Measurements from ENCODE around the gene PTP4A1. TPM values are rescaled to one million over a fixed set of nuclear protein-coding genes. Genes with fewer than 3 reads are reported as not detected.

Gene PTP4A1
- total RNA-seq, 1 donor from 2014 or later, result 48.4 TPM

DNA sequence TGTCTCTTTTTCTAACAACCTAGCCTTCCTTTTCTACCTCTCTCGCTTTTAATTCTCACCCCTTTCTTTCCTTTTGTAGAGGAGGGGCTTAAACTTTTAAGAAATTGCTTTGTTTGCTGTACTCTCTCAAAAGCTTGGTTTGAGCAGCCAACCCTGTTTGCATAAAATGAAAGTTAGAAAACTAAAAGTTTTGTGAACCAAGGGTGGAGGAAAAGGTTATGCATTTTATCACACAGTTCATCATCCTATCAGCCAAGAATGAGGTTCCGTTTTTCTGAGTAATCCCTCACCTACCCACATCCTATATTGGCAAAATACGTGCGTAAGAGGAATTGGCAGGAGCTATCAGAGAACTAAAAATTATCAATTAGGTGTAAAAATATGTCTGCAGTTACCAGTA, 42.8 kb upstream of the PTP4A1 start:
- Histone ChIP-seq H3K36me3 (ENCODE audit: control insufficient read depth, insufficient read depth, low read length) (no peaks in the 10 kb centered on the region), H3K27me3 (ENCODE audit: control insufficient read depth, insufficient read depth, low read length) (no peaks in the 10 kb centered on the region), H3K4me3 (ENCODE audit: low read depth, low read length) (no peak overlapping the region)
- DNase-seq (ENCODE audit: low read depth), result no peak
- TF ChIP-seq, protein P1, sequence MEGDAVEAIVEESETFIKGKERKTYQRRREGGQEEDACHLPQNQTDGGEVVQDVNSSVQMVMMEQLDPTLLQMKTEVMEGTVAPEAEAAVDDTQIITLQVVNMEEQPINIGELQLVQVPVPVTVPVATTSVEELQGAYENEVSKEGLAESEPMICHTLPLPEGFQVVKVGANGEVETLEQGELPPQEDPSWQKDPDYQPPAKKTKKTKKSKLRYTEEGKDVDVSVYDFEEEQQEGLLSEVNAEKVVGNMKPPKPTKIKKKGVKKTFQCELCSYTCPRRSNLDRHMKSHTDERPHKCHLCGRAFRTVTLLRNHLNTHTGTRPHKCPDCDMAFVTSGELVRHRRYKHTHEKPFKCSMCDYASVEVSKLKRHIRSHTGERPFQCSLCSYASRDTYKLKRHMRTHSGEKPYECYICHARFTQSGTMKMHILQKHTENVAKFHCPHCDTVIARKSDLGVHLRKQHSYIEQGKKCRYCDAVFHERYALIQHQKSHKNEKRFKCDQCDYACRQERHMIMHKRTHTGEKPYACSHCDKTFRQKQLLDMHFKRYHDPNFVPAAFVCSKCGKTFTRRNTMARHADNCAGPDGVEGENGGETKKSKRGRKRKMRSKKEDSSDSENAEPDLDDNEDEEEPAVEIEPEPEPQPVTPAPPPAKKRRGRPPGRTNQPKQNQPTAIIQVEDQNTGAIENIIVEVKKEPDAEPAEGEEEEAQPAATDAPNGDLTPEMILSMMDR (IDR thresholded peaks at IDR 0.05; ENCODE audit: insufficient read depth, low read length, poor library complexity, severe bottlenecking), result no peak

DNA sequence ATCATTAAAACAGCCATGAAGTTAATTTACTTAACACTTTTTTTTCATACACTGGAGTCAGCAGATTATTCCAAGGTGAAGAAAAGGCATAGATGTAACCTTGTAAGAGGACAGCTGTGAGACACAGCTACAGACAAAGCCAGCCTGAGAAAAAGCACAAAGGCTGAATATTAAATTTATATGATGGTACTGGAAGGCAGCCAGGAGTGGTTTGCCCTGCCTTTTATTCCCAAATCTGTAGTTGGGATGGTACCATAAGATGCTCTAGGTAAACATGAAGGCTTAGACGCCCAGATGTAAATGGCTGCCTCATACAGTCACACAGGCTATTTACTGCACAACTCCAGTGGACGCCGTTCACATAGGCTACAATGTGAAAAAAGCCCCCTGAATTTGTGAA, 42.1 kb upstream of the PTP4A1 start:
- no peak overlapping the region for H3K4me3 ChIP-seq (ENCODE audit: low read depth, low read length)

DNA sequence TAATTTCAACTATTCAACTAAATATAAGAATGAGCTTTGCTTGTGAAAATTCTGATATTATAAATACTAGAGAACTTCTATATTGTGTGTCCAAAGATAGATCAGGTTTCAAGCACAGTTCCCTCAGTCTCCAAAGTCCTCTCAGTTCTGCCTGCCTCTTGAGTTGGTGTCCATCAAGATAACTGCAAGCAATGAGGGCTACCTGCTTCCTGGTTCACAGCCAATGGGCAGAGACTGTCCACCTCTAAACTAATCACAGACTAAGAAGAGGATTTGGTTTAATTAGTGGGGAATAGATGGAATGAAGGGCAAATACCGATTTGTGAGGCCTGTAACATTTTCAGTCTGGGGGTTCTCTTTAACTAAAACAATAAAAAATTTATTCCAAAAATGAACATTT, 41.3 kb upstream of the PTP4A1 start:
- H3K36me3 ChIP-seq (ENCODE audit: control insufficient read depth, insufficient read depth, low read length), result no peaks in the 10 kb centered on the region
- H3K27me3 ChIP-seq (ENCODE audit: control insufficient read depth, insufficient read depth, low read length), result no peaks in the 10 kb centered on the region
- TF ChIP-seq, protein P1 (IDR thresholded peaks at IDR 0.05; ENCODE audit: insufficient read depth, low read length, poor library complexity, severe bottlenecking), result no peak
- H3K4me3 ChIP-seq (ENCODE audit: low read depth, low read length), result no peak overlapping the region
- DNase-seq (ENCODE audit: low read depth), result no peak

More for the DNA sequence above, 42.1 kb upstream of the PTP4A1 start:
- Histone ChIP-seq H3K27me3 (ENCODE audit: control insufficient read depth, insufficient read depth, low read length) (no peaks in the 10 kb centered on the region), H3K36me3 (ENCODE audit: control insufficient read depth, insufficient read depth, low read length) (no peaks in the 10 kb centered on the region)
- TF ChIP-seq, protein P1 (IDR thresholded peaks at IDR 0.05; ENCODE audit: insufficient read depth, low read length, poor library complexity, severe bottlenecking), result no peak
- no peak for DNase-seq (ENCODE audit: low read depth)

DNA sequence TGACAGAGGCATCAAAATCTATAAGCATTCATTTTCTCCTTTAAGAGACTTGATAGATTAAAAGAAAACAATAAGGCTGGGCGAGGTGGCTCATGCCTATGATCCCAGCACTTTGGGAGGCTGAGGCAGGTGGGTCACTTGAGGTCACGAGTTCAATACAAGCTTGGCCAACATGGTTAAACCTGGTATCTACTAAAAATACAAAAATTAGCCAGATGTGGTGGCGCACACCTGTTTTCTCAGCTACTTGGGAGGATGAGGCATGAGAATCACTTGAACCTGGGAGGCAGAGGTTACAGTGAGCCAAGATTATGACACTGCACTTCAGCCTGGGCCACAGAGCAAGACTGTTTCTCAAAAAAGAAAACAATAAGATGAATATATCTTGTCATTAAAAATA, 39.3 kb upstream of the PTP4A1 start:
- Histone ChIP-seq H3K4me3 (ENCODE audit: low read depth, low read length) (no peak overlapping the region), H3K36me3 (ENCODE audit: control insufficient read depth, insufficient read depth, low read length) (no peaks in the 10 kb centered on the region), H3K27me3 (ENCODE audit: control insufficient read depth, insufficient read depth, low read length) (no peaks in the 10 kb centered on the region)
- no peak for DNase-seq (ENCODE audit: low read depth)
- TF ChIP-seq, protein P1 (IDR thresholded peaks at IDR 0.05; ENCODE audit: insufficient read depth, low read length, poor library complexity, severe bottlenecking), result no peak

DNA sequence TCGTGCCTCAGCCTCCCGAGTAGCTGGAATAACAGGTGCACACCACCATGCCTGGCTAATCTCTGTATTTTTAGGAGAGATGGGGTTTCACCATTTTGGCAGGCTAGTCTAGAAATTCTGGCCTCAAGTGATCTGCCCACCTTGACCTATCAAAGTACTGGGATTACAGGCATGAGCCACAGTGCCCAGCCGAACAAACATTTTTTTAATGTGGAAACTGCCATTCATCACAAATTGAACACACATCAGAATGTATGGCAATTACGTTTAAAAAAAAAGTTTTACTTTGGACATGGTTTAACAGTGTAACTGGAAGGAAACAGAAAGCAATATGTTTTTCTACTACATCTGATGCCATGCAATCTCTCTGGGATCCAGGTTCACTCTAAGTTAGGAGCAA, 38.3 kb upstream of the PTP4A1 start:
- TF ChIP-seq, protein P1 (IDR thresholded peaks at IDR 0.05; ENCODE audit: insufficient read depth, low read length, poor library complexity, severe bottlenecking), result no peak
- no peak for DNase-seq (ENCODE audit: low read depth)
- H3K4me3 ChIP-seq (ENCODE audit: low read depth, low read length), result no peak overlapping the region
- no peaks in the 10 kb centered on the region for H3K36me3 ChIP-seq (ENCODE audit: control insufficient read depth, insufficient read depth, low read length)
- no peaks in the 10 kb centered on the region for H3K27me3 ChIP-seq (ENCODE audit: control insufficient read depth, insufficient read depth, low read length)

DNA sequence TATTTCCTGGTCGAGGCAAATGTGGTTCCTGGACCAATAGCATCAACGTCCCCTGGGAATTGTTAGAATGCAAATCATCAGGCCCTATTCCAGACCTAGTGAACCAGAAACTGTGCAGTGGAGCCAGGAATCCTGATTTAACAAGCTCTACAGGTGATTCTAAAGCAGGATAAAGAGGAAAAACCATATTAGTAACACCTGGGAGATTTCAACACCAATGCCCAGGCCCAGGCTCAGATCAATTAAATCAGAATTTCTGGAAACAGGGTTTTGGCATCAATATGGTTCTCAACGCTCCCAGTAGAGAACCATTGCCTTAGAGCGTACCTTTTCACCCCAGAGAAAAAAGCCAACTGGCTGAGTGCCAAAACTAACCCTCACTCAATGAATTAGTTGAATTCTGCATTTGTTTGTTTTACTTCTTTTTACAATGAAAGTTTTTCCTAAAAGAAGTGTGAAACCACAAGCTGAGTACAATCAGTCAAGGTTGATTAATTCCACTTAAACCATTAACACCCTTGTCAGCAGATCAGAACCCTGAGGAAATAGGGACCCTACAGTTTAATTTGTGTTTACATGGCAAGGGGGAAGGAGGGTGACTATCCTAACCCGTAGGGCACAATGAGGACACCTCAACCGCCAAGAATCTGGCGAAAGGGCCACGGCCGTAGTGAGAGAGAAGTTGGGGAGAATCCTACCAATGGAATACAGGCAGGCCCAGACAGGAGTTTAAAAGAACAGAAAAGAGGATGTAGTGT, 34.9 kb upstream of the PTP4A1 start:
- TF ChIP-seq, protein P1 (IDR thresholded peaks at IDR 0.05; ENCODE audit: insufficient read depth, low read length, poor library complexity, severe bottlenecking), result no peak
- no peaks in the 10 kb centered on the region for H3K27me3 ChIP-seq (ENCODE audit: control insufficient read depth, insufficient read depth, low read length)
- no peak overlapping the region for H3K4me3 ChIP-seq (ENCODE audit: low read depth, low read length)
- H3K36me3 ChIP-seq (ENCODE audit: control insufficient read depth, insufficient read depth, low read length), result no peaks in the 10 kb centered on the region
- no peak for DNase-seq (ENCODE audit: low read depth)

All from kidney epithelial cell (primary cell).